Measurements from ENCODE around the gene TLCD2. TPM values are rescaled to one million over a fixed set of nuclear protein-coding genes. Genes with fewer than 3 reads are reported as not detected.

TLCD2 gene
- total RNA-seq, 2 donors from 2014 or later, result 0.70 to 1.8 TPM

GRCh38 chr17:1716912-1717695 lies 6.9 kb upstream of the TLCD2 start:
- Mint-ChIP-seq H3K27me3 (ENCODE audit: low read depth) (peaks cover 5% of the 10 kb centered on the region), H3K27ac (peak overlapping the region; percentile 99), H3K4me3 (peak overlapping the region; percentile 98 to 99), H3K4me1 (ENCODE audit: low read depth) (peaks cover 44% of the 10 kb centered on the region), H3K36me3 (ENCODE audit: insufficient read depth in 2 of 2) (peaks cover 0 to 7% of the 10 kb centered on the region in 2 donors), H3K9me3 (no peaks in the 10 kb centered on the region)
- ATAC-seq (replicated peaks in 1 of 2) (peak; percentile 71 to 72), DNase-seq (peak; percentile 92)

GRCh38 chr17:1716076-1716911 lies 6.1 kb upstream of the TLCD2 start:
- peak overlapping the region; percentile 98 to 99 for H3K4me3 Mint-ChIP-seq
- H3K9me3 Mint-ChIP-seq, result no peaks in the 10 kb centered on the region
- ATAC-seq (replicated peaks in 1 of 2), result peak; percentile 84 to 88
- peaks cover 0 to 7% of the 10 kb centered on the region in 2 donors for H3K36me3 Mint-ChIP-seq (ENCODE audit: insufficient read depth in 2 of 2)
- H3K27ac Mint-ChIP-seq, result peak overlapping the region; percentile 99
- H3K4me1 Mint-ChIP-seq (ENCODE audit: low read depth), result peaks cover 44% of the 10 kb centered on the region
- H3K27me3 Mint-ChIP-seq (ENCODE audit: low read depth), result peaks cover 12% of the 10 kb centered on the region
- peak; percentile 100 for DNase-seq

DNA sequence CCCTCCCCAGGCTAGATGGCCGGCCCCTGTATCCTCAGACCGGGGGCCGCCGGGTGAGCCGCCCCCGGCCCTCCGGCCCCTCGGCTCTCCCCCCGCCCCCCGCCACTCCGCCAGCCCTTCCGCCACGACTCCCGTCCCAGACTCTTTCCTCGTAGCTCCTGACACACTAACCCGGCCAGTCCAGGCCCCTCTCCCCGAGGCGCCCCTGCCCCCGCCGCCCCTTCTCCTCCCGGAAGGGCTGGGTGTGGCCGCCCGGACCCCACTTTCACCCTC lies 5.6 kb upstream of the TLCD2 start:
- H3K36me3 Mint-ChIP-seq (ENCODE audit: insufficient read depth in 2 of 2), result peaks cover 0 to 7% of the 10 kb centered on the region in 2 donors
- peaks cover 17% of the 10 kb centered on the region for H3K27me3 Mint-ChIP-seq (ENCODE audit: low read depth)
- H3K4me1 Mint-ChIP-seq (ENCODE audit: low read depth), result peaks cover 45% of the 10 kb centered on the region
- ATAC-seq (replicated peaks in 1 of 2) (no peak), DNase-seq (no peak)
- H3K27ac Mint-ChIP-seq, result no peak overlapping the region
- H3K4me3 Mint-ChIP-seq, result peak overlapping the region; percentile 98 to 99
- no peaks in the 10 kb centered on the region for H3K9me3 Mint-ChIP-seq

- ATAC-seq (replicated peaks in 1 of 2) (no peak), DNase-seq (peak; percentile 66 to 69)
- H3K36me3 Mint-ChIP-seq (ENCODE audit: insufficient read depth in 2 of 2), result peaks cover 0 to 7% of the 10 kb centered on the region in 2 donors
- H3K27ac Mint-ChIP-seq, result no peak overlapping the region
- peaks cover 47% of the 10 kb centered on the region for H3K4me1 Mint-ChIP-seq (ENCODE audit: low read depth)
- H3K27me3 Mint-ChIP-seq (ENCODE audit: low read depth), result peaks cover 21% of the 10 kb centered on the region
- no peaks in the 10 kb centered on the region for H3K9me3 Mint-ChIP-seq
- peak overlapping the region; percentile 76 to 98 for H3K4me3 Mint-ChIP-seq
These were observed 5.0 kb upstream of the TLCD2 start for GRCh38 chr17:1714980-1715802.

GRCh38 chr17:1714427-1714979 lies 4.3 kb upstream of the TLCD2 start:
- H3K9me3 Mint-ChIP-seq, result no peaks in the 10 kb centered on the region

GRCh38 chr17:1713878-1714426 lies 3.8 kb upstream of the TLCD2 start:
- peaks cover 0 to 7% of the 10 kb centered on the region in 2 donors for H3K36me3 Mint-ChIP-seq (ENCODE audit: insufficient read depth in 2 of 2)
- H3K9me3 Mint-ChIP-seq, result no peaks in the 10 kb centered on the region
- peaks cover 24% of the 10 kb centered on the region for H3K27me3 Mint-ChIP-seq (ENCODE audit: low read depth)
- ATAC-seq (replicated peaks in 1 of 2) (no peak), DNase-seq (no peak)
- no peak overlapping the region for H3K27ac Mint-ChIP-seq
- H3K4me3 Mint-ChIP-seq, result peak overlapping the region; percentile 54 to 98
- H3K4me1 Mint-ChIP-seq (ENCODE audit: low read depth), result peaks cover 47% of the 10 kb centered on the region

More at GRCh38 chr17:1714427-1714979, 4.3 kb upstream of the TLCD2 start:
- ATAC-seq (replicated peaks in 1 of 2) (no peak), DNase-seq (peak in 1 of 2 donors; percentile 41)
- Mint-ChIP-seq H3K36me3 (ENCODE audit: insufficient read depth in 2 of 2) (peaks cover 0 to 7% of the 10 kb centered on the region in 2 donors), H3K4me3 (peak overlapping the region; percentile 76 to 98), H3K27me3 (ENCODE audit: low read depth) (peaks cover 21% of the 10 kb centered on the region), H3K4me1 (ENCODE audit: low read depth) (peaks cover 47% of the 10 kb centered on the region), H3K27ac (no peak overlapping the region)

- Mint-ChIP-seq H3K4me1 (ENCODE audit: low read depth) (peaks cover 47% of the 10 kb centered on the region), H3K9me3 (no peaks in the 10 kb centered on the region), H3K36me3 (ENCODE audit: insufficient read depth in 2 of 2) (peaks cover 0 to 7% of the 10 kb centered on the region in 2 donors), H3K27me3 (ENCODE audit: low read depth) (peaks cover 29% of the 10 kb centered on the region), H3K4me3 (peak overlapping the region in 1 of 2 donors; percentile 31), H3K27ac (no peak overlapping the region)
- no peak for ATAC-seq (replicated peaks in 1 of 2)
- DNase-seq, result no peak
These were observed 3.1 kb upstream of the TLCD2 start for GRCh38 chr17:1713160-1713877.

- peaks cover 0 to 7% of the 10 kb centered on the region in 2 donors for H3K36me3 Mint-ChIP-seq (ENCODE audit: insufficient read depth in 2 of 2)
- DNase-seq (no peak), ATAC-seq (replicated peaks in 1 of 2) (no peak)
- H3K27ac Mint-ChIP-seq, result no peak overlapping the region
- peaks cover 38% of the 10 kb centered on the region for H3K4me1 Mint-ChIP-seq (ENCODE audit: low read depth)
- peak overlapping the region in 1 of 2 donors; percentile 78 for H3K4me3 Mint-ChIP-seq
- H3K9me3 Mint-ChIP-seq, result no peaks in the 10 kb centered on the region
- H3K27me3 Mint-ChIP-seq (ENCODE audit: low read depth), result peaks cover 35% of the 10 kb centered on the region
These were observed 2.1 kb upstream of the TLCD2 start for GRCh38 chr17:1712271-1712670.

DNA sequence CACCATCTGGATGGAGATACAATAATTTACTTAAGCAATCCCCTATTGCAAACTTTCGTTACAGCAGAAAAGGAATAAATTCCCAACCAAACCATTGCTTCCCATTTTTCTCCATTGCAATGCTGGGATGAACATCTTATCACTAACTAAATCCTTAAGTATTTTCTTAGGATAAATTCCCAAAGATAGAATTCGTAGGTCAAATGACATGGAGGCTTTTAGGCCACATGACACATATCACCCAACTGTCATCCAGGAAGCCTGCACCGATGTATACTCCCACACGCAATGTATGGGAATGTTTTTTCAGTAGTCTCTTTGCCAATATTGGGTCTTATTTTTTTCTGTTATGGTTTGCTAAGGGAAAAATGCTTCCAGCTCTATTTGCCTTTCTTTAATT lies 1.6 kb upstream of the TLCD2 start:
- ATAC-seq (replicated peaks in 1 of 2) (no peak), DNase-seq (no peak)
- peaks cover 35% of the 10 kb centered on the region for H3K4me1 Mint-ChIP-seq (ENCODE audit: low read depth)
- peak overlapping the region; percentile 75 for H3K27ac Mint-ChIP-seq
- no peaks in the 10 kb centered on the region for H3K9me3 Mint-ChIP-seq
- peak overlapping the region; percentile 76 to 78 for H3K4me3 Mint-ChIP-seq
- peaks cover 37% of the 10 kb centered on the region for H3K27me3 Mint-ChIP-seq (ENCODE audit: low read depth)
- peaks cover 0 to 4% of the 10 kb centered on the region in 2 donors for H3K36me3 Mint-ChIP-seq (ENCODE audit: insufficient read depth in 2 of 2)

- Mint-ChIP-seq H3K27ac (peak overlapping the region; percentile 75), H3K27me3 (ENCODE audit: low read depth) (peaks cover 37% of the 10 kb centered on the region), H3K36me3 (ENCODE audit: insufficient read depth in 2 of 2) (peaks cover 0 to 2% of the 10 kb centered on the region in 2 donors), H3K4me3 (peak overlapping the region; percentile 76 to 78), H3K9me3 (no peaks in the 10 kb centered on the region), H3K4me1 (ENCODE audit: low read depth) (peaks cover 35% of the 10 kb centered on the region)
- no peak for DNase-seq
- no peak for ATAC-seq (replicated peaks in 1 of 2)
These were observed 803 bp upstream of the TLCD2 start for GRCh38 chr17:1710807-1711553.

GRCh38 chr17:1709403-1709951 lies 700 bp downstream of the TLCD2 start:
- Mint-ChIP-seq H3K4me1 (ENCODE audit: low read depth) (peaks cover 27% of the 10 kb centered on the region), H3K27ac (no peak overlapping the region), H3K9me3 (no peaks in the 10 kb centered on the region), H3K36me3 (ENCODE audit: insufficient read depth in 2 of 2) (peaks cover 0 to 2% of the 10 kb centered on the region in 2 donors), H3K27me3 (ENCODE audit: low read depth) (peaks cover 42% of the 10 kb centered on the region), H3K4me3 (peak overlapping the region; percentile 25 to 68)
- DNase-seq, result no peak
- no peak for ATAC-seq (replicated peaks in 1 of 2)

Data from activated T-cell treated with anti-CD3 and anti-CD28 coated beads, Interleukin-2, amount 50 U/mL, for 72 hours (primary cell).